ENCODE measurements around the gene KIAA1671. TPM values are rescaled to one million over a fixed set of nuclear protein-coding genes. Genes with fewer than 3 reads are reported as not detected.

KIAA1671 gene
- total and polyA plus RNA-seq, 2 of the 13 experiments (the other 11 are each of a cell fraction or from before 2014, with no cell fraction given): 13.5 to 13.6 TPM

DNA sequence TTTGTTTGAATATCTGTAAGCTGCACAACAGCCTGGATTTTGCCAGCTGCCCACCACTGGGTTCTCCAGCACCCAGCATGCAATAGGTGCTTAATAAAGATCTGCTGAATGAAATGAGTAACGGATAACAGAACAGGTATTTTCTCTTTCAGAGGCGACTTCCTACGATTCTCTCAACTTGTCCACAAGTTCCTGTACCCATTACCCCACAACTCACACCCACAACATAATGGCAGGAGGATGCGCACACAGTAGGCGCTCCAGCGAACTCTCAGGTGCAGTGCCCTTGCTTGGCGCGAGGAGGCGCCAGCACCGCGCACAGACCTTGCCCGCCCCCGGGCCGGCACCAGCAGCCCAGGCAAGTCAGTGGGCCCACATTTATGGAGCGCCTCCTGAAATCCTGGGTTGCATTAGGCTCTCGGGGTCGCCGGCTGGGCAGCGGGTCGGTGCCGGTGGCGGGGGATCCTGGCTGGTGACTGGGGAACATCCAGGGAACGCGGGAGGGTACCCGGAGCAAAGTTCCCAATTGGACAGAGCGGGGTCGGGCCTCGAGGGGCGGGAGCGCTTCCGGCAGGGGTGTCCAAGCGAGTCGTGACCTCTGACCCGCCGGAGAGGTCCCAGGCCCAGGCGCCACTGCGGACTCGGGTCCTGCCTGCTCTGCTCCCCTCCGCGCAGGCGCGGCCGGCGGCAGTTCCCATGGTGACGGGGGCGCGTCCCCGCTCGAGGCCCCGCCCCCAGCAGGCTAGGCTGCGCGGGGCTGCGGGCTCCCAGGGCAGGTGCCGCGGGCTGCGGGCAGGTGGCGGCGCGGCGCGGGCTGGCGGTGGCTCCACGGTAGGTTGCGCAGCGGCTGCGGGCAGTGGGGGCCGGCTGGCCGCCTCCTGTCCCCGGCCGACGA is at the start of gene KIAA1671 (continued):
- TF ChIP-seq GABPA (IDR thresholded peaks at IDR 0.05; ENCODE audit: low read depth, low read length): peak; percentile 38; the same call in 1 of the 2 replicates
- TF ChIP-seq GABPA (CRISPR knock-in tag; IDR thresholded peaks at IDR 0.05; ENCODE audit: low read depth): peak; percentile 72
- TF ChIP-seq ZNF790 (CRISPR knock-in tag; IDR thresholded peaks at IDR 0.05; ENCODE audit: borderline replicate concordance): peak; percentile 19; the same call in 1 of the 2 replicates
- TF ChIP-seq NCOA5 (CRISPR knock-in tag; IDR thresholded peaks at IDR 0.05): no peak
- no peak for TF ChIP-seq ZNF326 (CRISPR knock-in tag; IDR thresholded peaks at IDR 0.05; ENCODE audit: borderline replicate concordance)
- no peak; the same call in 1 of the 2 replicates for TF ChIP-seq ISL2 (CRISPR knock-in tag; IDR thresholded peaks at IDR 0.05)
- no peak for TF ChIP-seq ISX (CRISPR knock-in tag; conservative IDR thresholded peaks at IDR 0.05)
- TF ChIP-seq, protein P1, sequence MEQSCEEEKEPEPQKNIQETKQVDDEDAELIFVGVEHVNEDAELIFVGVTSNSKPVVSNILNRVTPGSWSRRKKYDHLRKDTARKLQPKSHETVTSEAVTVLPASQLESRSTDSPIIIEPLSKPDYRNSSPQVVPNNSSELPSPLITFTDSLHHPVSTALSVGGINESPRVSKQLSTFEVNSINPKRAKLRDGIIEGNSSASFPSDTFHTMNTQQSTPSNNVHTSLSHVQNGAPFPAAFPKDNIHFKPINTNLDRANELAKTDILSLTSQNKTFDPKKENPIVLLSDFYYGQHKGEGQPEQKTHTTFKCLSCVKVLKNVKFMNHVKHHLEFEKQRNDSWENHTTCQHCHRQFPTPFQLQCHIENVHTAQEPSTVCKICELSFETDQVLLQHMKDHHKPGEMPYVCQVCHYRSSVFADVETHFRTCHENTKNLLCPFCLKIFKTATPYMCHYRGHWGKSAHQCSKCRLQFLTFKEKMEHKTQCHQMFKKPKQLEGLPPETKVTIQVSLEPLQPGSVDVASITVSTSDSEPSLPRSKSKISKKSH (CRISPR knock-in tag; IDR thresholded peaks at IDR 0.05; ENCODE audit: borderline replicate concordance): 0 out of 2 replicates have a peak, but pooled peaks have one; percentile 7
- no peak for TF ChIP-seq FOXA3 (CRISPR knock-in tag; IDR thresholded peaks at IDR 0.05)
- no peak; the same call in 1 of the 2 replicates for TF ChIP-seq TGIF2 (CRISPR knock-in tag; IDR thresholded peaks at IDR 0.05)
- TF ChIP-seq ZNF317 (CRISPR knock-in tag; IDR thresholded peaks at IDR 0.05): peak; percentile 68; the same call in 1 of the 2 replicates
- peak; percentile 35; the same call in 1 of the 2 replicates for TF ChIP-seq TBX3 (IDR thresholded peaks at IDR 0.05; ENCODE audit: borderline replicate concordance)
- TF ChIP-seq, protein P2, sequence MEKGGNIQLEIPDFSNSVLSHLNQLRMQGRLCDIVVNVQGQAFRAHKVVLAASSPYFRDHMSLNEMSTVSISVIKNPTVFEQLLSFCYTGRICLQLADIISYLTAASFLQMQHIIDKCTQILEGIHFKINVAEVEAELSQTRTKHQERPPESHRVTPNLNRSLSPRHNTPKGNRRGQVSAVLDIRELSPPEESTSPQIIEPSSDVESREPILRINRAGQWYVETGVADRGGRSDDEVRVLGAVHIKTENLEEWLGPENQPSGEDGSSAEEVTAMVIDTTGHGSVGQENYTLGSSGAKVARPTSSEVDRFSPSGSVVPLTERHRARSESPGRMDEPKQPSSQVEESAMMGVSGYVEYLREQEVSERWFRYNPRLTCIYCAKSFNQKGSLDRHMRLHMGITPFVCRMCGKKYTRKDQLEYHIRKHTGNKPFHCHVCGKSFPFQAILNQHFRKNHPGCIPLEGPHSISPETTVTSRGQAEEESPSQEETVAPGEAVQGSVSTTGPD (CRISPR knock-in tag; IDR thresholded peaks at IDR 0.05): no peak
- no peak for TF ChIP-seq ZNF383 (CRISPR knock-in tag; IDR thresholded peaks at IDR 0.05; ENCODE audit: borderline replicate concordance)
- peak; percentile 99 for TF ChIP-seq ZKSCAN8 (CRISPR knock-in tag; IDR thresholded peaks at IDR 0.05; ENCODE audit: borderline replicate concordance)
- TF ChIP-seq ZNF549 (CRISPR knock-in tag; IDR thresholded peaks at IDR 0.05): no peak
- TF ChIP-seq, protein P3, sequence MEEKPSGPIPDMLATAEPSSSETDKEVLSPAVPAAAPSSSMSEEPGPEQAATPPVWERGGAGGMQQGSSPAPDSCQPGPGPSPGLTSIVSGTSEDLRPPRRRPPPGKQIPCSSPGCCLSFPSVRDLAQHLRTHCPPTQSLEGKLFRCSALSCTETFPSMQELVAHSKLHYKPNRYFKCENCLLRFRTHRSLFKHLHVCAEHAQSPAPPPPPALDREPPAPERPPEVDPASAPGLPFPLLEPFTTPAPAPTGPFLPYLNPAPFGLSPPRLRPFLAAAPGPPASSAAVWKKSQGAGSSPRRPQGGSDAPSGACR (CRISPR knock-in tag; IDR thresholded peaks at IDR 0.05): no peak
- TF ChIP-seq SMYD3 (CRISPR knock-in tag; IDR thresholded peaks at IDR 0.05): no peak
- TF ChIP-seq MBD4 (IDR thresholded peaks at IDR 0.05; ENCODE audit: borderline replicate concordance, low read length): no peak
- no peak for TF ChIP-seq KLF16 (CRISPR knock-in tag; IDR thresholded peaks at IDR 0.05)
- TF ChIP-seq, protein P4, sequence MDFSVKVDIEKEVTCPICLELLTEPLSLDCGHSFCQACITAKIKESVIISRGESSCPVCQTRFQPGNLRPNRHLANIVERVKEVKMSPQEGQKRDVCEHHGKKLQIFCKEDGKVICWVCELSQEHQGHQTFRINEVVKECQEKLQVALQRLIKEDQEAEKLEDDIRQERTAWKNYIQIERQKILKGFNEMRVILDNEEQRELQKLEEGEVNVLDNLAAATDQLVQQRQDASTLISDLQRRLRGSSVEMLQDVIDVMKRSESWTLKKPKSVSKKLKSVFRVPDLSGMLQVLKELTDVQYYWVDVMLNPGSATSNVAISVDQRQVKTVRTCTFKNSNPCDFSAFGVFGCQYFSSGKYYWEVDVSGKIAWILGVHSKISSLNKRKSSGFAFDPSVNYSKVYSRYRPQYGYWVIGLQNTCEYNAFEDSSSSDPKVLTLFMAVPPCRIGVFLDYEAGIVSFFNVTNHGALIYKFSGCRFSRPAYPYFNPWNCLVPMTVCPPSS (IDR thresholded peaks at IDR 0.05): no peak
- TF ChIP-seq, protein P5, sequence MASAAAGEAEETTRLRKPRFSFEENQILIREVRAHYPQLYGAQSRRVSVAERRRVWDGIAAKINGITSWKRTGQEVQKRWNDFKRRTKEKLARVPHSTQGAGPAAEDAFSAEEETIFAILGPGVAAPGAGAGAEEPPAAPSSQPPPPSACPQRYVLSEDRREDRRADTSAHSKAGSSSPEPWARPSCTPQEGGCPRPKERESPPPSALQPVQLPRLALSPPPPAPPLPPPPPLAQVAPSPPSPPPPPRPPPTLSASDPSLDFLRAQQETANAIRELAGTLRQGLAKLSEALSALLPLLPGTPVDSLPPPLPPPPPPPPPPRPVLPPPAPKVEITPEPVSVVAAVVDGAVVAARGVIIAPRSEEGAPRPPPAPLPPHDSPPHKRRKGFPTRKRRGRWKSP (CRISPR knock-in tag; IDR thresholded peaks at IDR 0.05): peak; percentile 64; the same call in 1 of the 2 replicates
